ENCODE measurements around the gene TTLL6.

DNA sequence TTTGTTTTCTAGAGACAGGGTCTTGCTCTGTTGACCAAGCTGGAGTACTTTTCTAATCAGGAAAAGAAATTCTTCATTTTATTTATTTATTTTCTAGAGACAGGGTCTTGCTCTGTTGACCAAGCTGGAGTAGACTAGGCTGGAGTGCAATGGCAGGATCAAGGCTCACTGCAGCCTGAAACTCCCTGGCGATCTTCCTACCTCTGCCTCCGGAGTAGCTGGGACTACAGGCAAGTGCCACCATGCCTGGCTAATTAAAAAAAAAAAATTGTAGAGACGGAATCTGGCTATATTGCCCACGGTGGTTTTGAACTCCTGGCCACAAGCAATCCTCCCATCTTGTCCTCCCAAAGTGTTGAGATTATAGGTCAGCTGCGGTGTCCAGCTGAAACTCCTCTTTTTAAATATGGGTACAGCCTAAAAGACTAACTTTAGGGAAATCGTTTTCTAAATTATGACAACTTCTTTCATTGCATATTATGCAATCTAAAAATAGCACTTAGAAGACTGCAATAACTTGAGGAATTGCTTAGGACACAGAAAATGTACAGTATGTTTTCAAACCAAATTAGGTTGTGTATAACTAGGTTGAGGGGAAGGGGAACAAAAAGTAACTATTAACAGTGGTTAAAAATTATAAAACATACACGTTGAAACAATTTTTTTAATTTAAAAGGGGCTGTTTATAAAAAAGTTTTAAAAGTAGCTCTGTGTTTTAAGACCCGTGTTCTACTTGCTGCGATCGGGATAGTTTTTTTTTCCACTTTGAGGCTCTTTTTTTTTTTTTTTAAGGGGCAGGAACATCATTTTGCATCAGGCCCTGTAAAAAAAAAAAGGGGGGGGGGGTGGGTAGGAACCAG, 99.4 kb downstream of the TTLL6 start:
- TF ChIP-seq EZH2 (IDR thresholded peaks at IDR 0.05; ENCODE audit: borderline replicate concordance) = no peak
- TF ChIP-seq, protein P1, sequence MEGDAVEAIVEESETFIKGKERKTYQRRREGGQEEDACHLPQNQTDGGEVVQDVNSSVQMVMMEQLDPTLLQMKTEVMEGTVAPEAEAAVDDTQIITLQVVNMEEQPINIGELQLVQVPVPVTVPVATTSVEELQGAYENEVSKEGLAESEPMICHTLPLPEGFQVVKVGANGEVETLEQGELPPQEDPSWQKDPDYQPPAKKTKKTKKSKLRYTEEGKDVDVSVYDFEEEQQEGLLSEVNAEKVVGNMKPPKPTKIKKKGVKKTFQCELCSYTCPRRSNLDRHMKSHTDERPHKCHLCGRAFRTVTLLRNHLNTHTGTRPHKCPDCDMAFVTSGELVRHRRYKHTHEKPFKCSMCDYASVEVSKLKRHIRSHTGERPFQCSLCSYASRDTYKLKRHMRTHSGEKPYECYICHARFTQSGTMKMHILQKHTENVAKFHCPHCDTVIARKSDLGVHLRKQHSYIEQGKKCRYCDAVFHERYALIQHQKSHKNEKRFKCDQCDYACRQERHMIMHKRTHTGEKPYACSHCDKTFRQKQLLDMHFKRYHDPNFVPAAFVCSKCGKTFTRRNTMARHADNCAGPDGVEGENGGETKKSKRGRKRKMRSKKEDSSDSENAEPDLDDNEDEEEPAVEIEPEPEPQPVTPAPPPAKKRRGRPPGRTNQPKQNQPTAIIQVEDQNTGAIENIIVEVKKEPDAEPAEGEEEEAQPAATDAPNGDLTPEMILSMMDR (IDR thresholded peaks at IDR 0.05; ENCODE audit: poor library complexity) = no peak
- no peak for TF ChIP-seq EZH2phosphoT487 (IDR thresholded peaks at IDR 0.05; ENCODE audit: low read depth, severe bottlenecking, unreplicated experiment)
